ENCODE data around the gene NR2E3.

Gene NR2E3

GRCh38 chr15:71790081-71790480 is 20.3 kb upstream of the NR2E3 start:
- Histone ChIP-seq H3K9me3 (ENCODE audit: insufficient read depth, low read depth, low read length) (no peaks in the 10 kb centered on the region), H3K27me3 (ENCODE audit: insufficient read depth, low read length, poor library complexity, severe bottlenecking) (no peaks in the 10 kb centered on the region), H3F3A (ENCODE audit: low read depth) (no peaks in the 10 kb centered on the region), H3K79me2 (ENCODE audit: insufficient read depth, low read length) (no peaks in the 10 kb centered on the region), H3K4me3 (ENCODE audit: low read length, poor library complexity, severe bottlenecking) (no peak overlapping the region), H3K36me3 (ENCODE audit: insufficient read depth, low read length) (no peaks in the 10 kb centered on the region), H3K4me2 (ENCODE audit: low read depth, low read length, poor library complexity, severe bottlenecking) (no peak overlapping the region), H3K4me1 (ENCODE audit: insufficient read depth, low read length, poor library complexity, severe bottlenecking) (peaks cover 9% of the 10 kb centered on the region), H4K20me1 (ENCODE audit: insufficient read depth, low read length, poor library complexity, severe bottlenecking) (no peaks in the 10 kb centered on the region), H3K9ac (ENCODE audit: low read depth, low read length, poor library complexity, severe bottlenecking) (no peak overlapping the region), H2AFZ (ENCODE audit: low read length) (no peak overlapping the region), H3K9me2 (replicated peaks; ENCODE audit: low read depth, low read length) (no peaks in the 10 kb centered on the region)
- TF ChIP-seq CTCF (conservative IDR thresholded peaks at IDR 0.05; ENCODE audit: low read length) (no peak), EZH2phosphoT487 (IDR thresholded peaks at IDR 0.05; ENCODE audit: borderline replicate concordance) (no peak)

GRCh38 chr15:71791975-71792374 is 18.4 kb upstream of the NR2E3 start:
- Histone ChIP-seq H3F3A (ENCODE audit: low read depth) (no peaks in the 10 kb centered on the region), H3K4me1 (ENCODE audit: insufficient read depth, low read length, poor library complexity, severe bottlenecking) (peaks cover 6% of the 10 kb centered on the region), H3K36me3 (ENCODE audit: insufficient read depth, low read length) (no peaks in the 10 kb centered on the region), H3K9me2 (replicated peaks; ENCODE audit: low read depth, low read length) (no peaks in the 10 kb centered on the region), H3K79me2 (ENCODE audit: insufficient read depth, low read length) (no peaks in the 10 kb centered on the region), H3K9me3 (ENCODE audit: insufficient read depth, low read depth, low read length) (no peaks in the 10 kb centered on the region), H3K9ac (ENCODE audit: low read depth, low read length, poor library complexity, severe bottlenecking) (no peak overlapping the region), H3K4me3 (ENCODE audit: low read length, poor library complexity, severe bottlenecking) (no peak overlapping the region), H2AFZ (ENCODE audit: low read length) (no peak overlapping the region), H4K20me1 (ENCODE audit: insufficient read depth, low read length, poor library complexity, severe bottlenecking) (no peaks in the 10 kb centered on the region), H3K27me3 (ENCODE audit: insufficient read depth, low read length, poor library complexity, severe bottlenecking) (no peaks in the 10 kb centered on the region), H3K4me2 (ENCODE audit: low read depth, low read length, poor library complexity, severe bottlenecking) (no peak overlapping the region)
- TF ChIP-seq EZH2phosphoT487 (IDR thresholded peaks at IDR 0.05; ENCODE audit: borderline replicate concordance), result no peak
- no peak for TF ChIP-seq CTCF (conservative IDR thresholded peaks at IDR 0.05; ENCODE audit: low read length)

- Histone ChIP-seq H4K20me1 (ENCODE audit: insufficient read depth, low read length, poor library complexity, severe bottlenecking) (no peaks in the 10 kb centered on the region), H3K9me3 (ENCODE audit: insufficient read depth, low read depth, low read length) (no peaks in the 10 kb centered on the region), H3K4me2 (ENCODE audit: low read depth, low read length, poor library complexity, severe bottlenecking) (no peak overlapping the region), H3K4me3 (ENCODE audit: low read length, poor library complexity, severe bottlenecking) (no peak overlapping the region), H3F3A (ENCODE audit: low read depth) (no peaks in the 10 kb centered on the region), H3K36me3 (ENCODE audit: insufficient read depth, low read length) (no peaks in the 10 kb centered on the region), H2AFZ (ENCODE audit: low read length) (no peak overlapping the region), H3K79me2 (ENCODE audit: insufficient read depth, low read length) (no peaks in the 10 kb centered on the region), H3K4me1 (ENCODE audit: insufficient read depth, low read length, poor library complexity, severe bottlenecking) (peaks cover 6% of the 10 kb centered on the region), H3K27me3 (ENCODE audit: insufficient read depth, low read length, poor library complexity, severe bottlenecking) (no peaks in the 10 kb centered on the region), H3K9ac (ENCODE audit: low read depth, low read length, poor library complexity, severe bottlenecking) (no peak overlapping the region), H3K9me2 (replicated peaks; ENCODE audit: low read depth, low read length) (no peaks in the 10 kb centered on the region)
- TF ChIP-seq EZH2phosphoT487 (IDR thresholded peaks at IDR 0.05; ENCODE audit: borderline replicate concordance), result no peak
- no peak for TF ChIP-seq CTCF (conservative IDR thresholded peaks at IDR 0.05; ENCODE audit: low read length)
Measured at GRCh38 chr15:71792521-71792920, 17.8 kb upstream of the NR2E3 start.
